Activated CD4-positive, alpha-beta T cell treated with anti-CD3 and anti-CD28 coated beads, Interleukin-2, amount 10 ng/mL, durations not matched to agents 24 days and 14 days (primary cell): ENCODE results near the gene SOX13. TPM values are rescaled to one million over a fixed set of nuclear protein-coding genes. Genes with fewer than 3 reads are reported as not detected.
A peak's percentile ranks its signal among the peaks of the same experiment; 100 is the strongest.

Experiments used
- DNase-seq: peaks from one replicate; pipeline ENCODE4 v3.0.0; 2022
- H3K27ac Mint-ChIP-seq: one replicate; pipeline ENCODE4 v1.8.0; 2022; ENCODE audit warnings: mild to moderate bottlenecking, mixed read lengths
- H3K27me3 Mint-ChIP-seq: one replicate; pipeline ENCODE4 v1.8.0; 2022; ENCODE audit warnings: mixed read lengths
- H3K36me3 Mint-ChIP-seq: one replicate; pipeline ENCODE4 v1.8.0; 2022; ENCODE audit warnings: low read depth, mild to moderate bottlenecking, mixed read lengths
- H3K4me1 Mint-ChIP-seq: one replicate; pipeline ENCODE4 v1.8.0; 2021; ENCODE audit warnings: mixed read lengths
- H3K4me3 Mint-ChIP-seq: one replicate; pipeline ENCODE4 v1.8.0; 2022; ENCODE audit warnings: mild to moderate bottlenecking, moderate library complexity, mixed read lengths
- H3K9me3 Mint-ChIP-seq: one replicate; pipeline ENCODE4 v1.8.0; 2021; ENCODE audit warnings: mixed read lengths
- intact Hi-C: fragments of 100-400 bp; cut with micrococcal nuclease; formaldehyde crosslinking; loops from one replicate; pipeline ENCODE4 v1.15.1; 2023
- total RNA-seq: library from RNA; stranded (reverse); gene quantifications from 2 replicates; pipeline ENCODE4 v1.2.3, GENCODE V29; 2022

The SOX13 gene
- total RNA-seq, 1 donor from 2014 or later = not detected

- Mint-ChIP-seq H3K27me3 (peaks cover 2% of the 10 kb centered on the region), H3K36me3 (no peaks in the 10 kb centered on the region), H3K4me3 (no peak overlapping the region), H3K27ac (no peak overlapping the region), H3K9me3 (no peaks in the 10 kb centered on the region), H3K4me1 (no peaks in the 10 kb centered on the region)
- intact Hi-C loops = no loop called here
- no peak for DNase-seq
Measured at GRCh38 chr1:204113896-204114295, 41.0 kb downstream of the SOX13 start.

GRCh38 chr1:204114606-204115005, 41.7 kb downstream of the SOX13 start:
- intact Hi-C loops = no loop called here
- H3K4me1 Mint-ChIP-seq = no peaks in the 10 kb centered on the region
- DNase-seq = no peak
- H3K36me3 Mint-ChIP-seq = no peaks in the 10 kb centered on the region
- H3K27me3 Mint-ChIP-seq = no peaks in the 10 kb centered on the region
- H3K9me3 Mint-ChIP-seq = no peaks in the 10 kb centered on the region
- no peak overlapping the region for H3K4me3 Mint-ChIP-seq
- H3K27ac Mint-ChIP-seq = no peak overlapping the region

- Mint-ChIP-seq H3K4me1 (no peaks in the 10 kb centered on the region), H3K27ac (no peak overlapping the region)
Measured at GRCh38 chr1:204115116-204115515, 42.2 kb downstream of the SOX13 start.

GRCh38 chr1:204116539-204116938, 43.6 kb downstream of the SOX13 start:
- no peak for DNase-seq
- intact Hi-C loops = no loop called here
- Mint-ChIP-seq H3K27me3 (no peaks in the 10 kb centered on the region), H3K4me1 (no peaks in the 10 kb centered on the region), H3K36me3 (no peaks in the 10 kb centered on the region), H3K9me3 (no peaks in the 10 kb centered on the region), H3K27ac (no peak overlapping the region), H3K4me3 (no peak overlapping the region)

More at GRCh38 chr1:204115116-204115515, 42.2 kb downstream of the SOX13 start:
- intact Hi-C loops = no loop called here
- DNase-seq = no peak
- Mint-ChIP-seq H3K4me3 (no peak overlapping the region), H3K9me3 (no peaks in the 10 kb centered on the region), H3K27me3 (no peaks in the 10 kb centered on the region), H3K36me3 (no peaks in the 10 kb centered on the region)

GRCh38 chr1:204121840-204122555, 49.1 kb downstream of the SOX13 start:
- no peaks in the 10 kb centered on the region for H3K27me3 Mint-ChIP-seq
- H3K36me3 Mint-ChIP-seq = no peaks in the 10 kb centered on the region
- H3K9me3 Mint-ChIP-seq = no peaks in the 10 kb centered on the region
- intact Hi-C loops = no loop called here
- DNase-seq = no peak
- H3K4me3 Mint-ChIP-seq = no peak overlapping the region
- H3K4me1 Mint-ChIP-seq = no peaks in the 10 kb centered on the region
- no peak overlapping the region for H3K27ac Mint-ChIP-seq

GRCh38 chr1:204123376-204123775, 50.5 kb downstream of the SOX13 start:
- Mint-ChIP-seq H3K4me3 (no peak overlapping the region), H3K36me3 (no peaks in the 10 kb centered on the region), H3K27ac (no peak overlapping the region), H3K27me3 (no peaks in the 10 kb centered on the region), H3K9me3 (no peaks in the 10 kb centered on the region), H3K4me1 (no peaks in the 10 kb centered on the region)
- DNase-seq = no peak
- intact Hi-C loops = no loop called here

- Mint-ChIP-seq H3K9me3 (no peaks in the 10 kb centered on the region), H3K4me1 (peaks cover 9% of the 10 kb centered on the region), H3K27ac (no peak overlapping the region), H3K27me3 (no peaks in the 10 kb centered on the region), H3K36me3 (no peaks in the 10 kb centered on the region), H3K4me3 (no peak overlapping the region)
- no peak for DNase-seq
- intact Hi-C loops = no loop called here
Measured at GRCh38 chr1:204124639-204125038, 51.7 kb downstream of the SOX13 start.

GRCh38 chr1:204125759-204126351, 52.9 kb downstream of the SOX13 start:
- Mint-ChIP-seq H3K27ac (no peak overlapping the region), H3K4me1 (peaks cover 9% of the 10 kb centered on the region), H3K9me3 (no peaks in the 10 kb centered on the region), H3K36me3 (no peaks in the 10 kb centered on the region), H3K27me3 (no peaks in the 10 kb centered on the region), H3K4me3 (no peak overlapping the region)
- intact Hi-C loops = no loop called here
- no peak for DNase-seq

- intact Hi-C loops = no loop called here
- peaks cover 9% of the 10 kb centered on the region for H3K4me1 Mint-ChIP-seq
- no peak for DNase-seq
- no peaks in the 10 kb centered on the region for H3K36me3 Mint-ChIP-seq
- H3K9me3 Mint-ChIP-seq = no peaks in the 10 kb centered on the region
- H3K4me3 Mint-ChIP-seq = no peak overlapping the region
- H3K27me3 Mint-ChIP-seq = no peaks in the 10 kb centered on the region
- no peak overlapping the region for H3K27ac Mint-ChIP-seq
Measured at GRCh38 chr1:204126386-204126785, 53.5 kb downstream of the SOX13 start.

GRCh38 chr1:204126956-204127355, 54.0 kb downstream of the SOX13 start:
- H3K9me3 Mint-ChIP-seq = no peaks in the 10 kb centered on the region
- no peaks in the 10 kb centered on the region for H3K36me3 Mint-ChIP-seq
- no peak overlapping the region for H3K27ac Mint-ChIP-seq
- no peak for DNase-seq
- peaks cover 9% of the 10 kb centered on the region for H3K4me1 Mint-ChIP-seq
- no peaks in the 10 kb centered on the region for H3K27me3 Mint-ChIP-seq
- H3K4me3 Mint-ChIP-seq = no peak overlapping the region
- intact Hi-C loops = no loop called here

- intact Hi-C loops = no loop called here
- Mint-ChIP-seq H3K27me3 (no peaks in the 10 kb centered on the region), H3K27ac (no peak overlapping the region), H3K4me3 (no peak overlapping the region), H3K4me1 (peaks cover 9% of the 10 kb centered on the region), H3K9me3 (no peaks in the 10 kb centered on the region), H3K36me3 (no peaks in the 10 kb centered on the region)
- no peak for DNase-seq
Measured at GRCh38 chr1:204127597-204128242, 54.8 kb downstream of the SOX13 start.

GRCh38 chr1:204128464-204128963, 55.6 kb downstream of the SOX13 start:
- Mint-ChIP-seq H3K36me3 (no peaks in the 10 kb centered on the region), H3K4me1 (peaks cover 9% of the 10 kb centered on the region), H3K9me3 (no peaks in the 10 kb centered on the region), H3K27me3 (no peaks in the 10 kb centered on the region), H3K4me3 (peak overlapping the region; percentile 11), H3K27ac (no peak overlapping the region)
- no peak for DNase-seq
- intact Hi-C loops = no loop called here

GRCh38 chr1:204128964-204129896, 56.3 kb downstream of the SOX13 start:
- Mint-ChIP-seq H3K9me3 (no peaks in the 10 kb centered on the region), H3K27me3 (no peaks in the 10 kb centered on the region), H3K27ac (no peak overlapping the region), H3K4me3 (peak overlapping the region; percentile 53), H3K36me3 (no peaks in the 10 kb centered on the region), H3K4me1 (peaks cover 9% of the 10 kb centered on the region)
- intact Hi-C loops = loop anchor here (1.0 kb wide), 1 partner anchor 268 kb away; the partner anchor contains the start of gene SNRPE
- DNase-seq = peak; percentile 86
